NCI-H446 treated with DMSO at 0.1 percent for 48 hours (cell line): ENCODE measurements around the gene SAMD4B.
"Not testable (repeated sequence)": the region's sequence is repeated elsewhere in the genome, so short reads cannot be mapped to it uniquely, and the experiment has no call there.

ENCODE experiments used
- DNase-seq: peaks from one replicate; lab custom pipeline; 2025; lab: John Stamatoyannopoulos, UW

The SAMD4B gene

GRCh38 chr19:39341719-39342604, at the start of gene SAMD4B:
SAMD4B (plus strand) TSS chr19:39342421; CDS start chr19:39356894, 14,473 bp downstream.
- peak; percentile 99 for DNase-seq

- DNase-seq: no peak
Measured at GRCh38 chr19:39293394-39293793, 48.8 kb upstream of the SAMD4B start.

- DNase-seq: no peak
Measured at GRCh38 chr19:39296055-39296645, 46.1 kb upstream of the SAMD4B start, which contains the start of gene IFNL1. IFNL1 (plus strand) TSS chr19:39296407; CDS start chr19:39296422, 15 bp downstream.

GRCh38 chr19:39296906-39297305, 45.3 kb upstream of the SAMD4B start:
- DNase-seq: no peak

- no peak for DNase-seq
Measured at GRCh38 chr19:39297931-39298634, 44.1 kb upstream of the SAMD4B start.

- DNase-seq: no peak
Measured at GRCh38 chr19:39299404-39299803, 42.8 kb upstream of the SAMD4B start.

- DNase-seq: no peak
Measured at GRCh38 chr19:39299832-39300231, 42.4 kb upstream of the SAMD4B start.

- DNase-seq: no peak
Measured at GRCh38 chr19:39301021-39301420, 41.2 kb upstream of the SAMD4B start.

- DNase-seq: no peak
Measured at GRCh38 chr19:39301562-39301961, 40.7 kb upstream of the SAMD4B start.

GRCh38 chr19:39303373-39304184, 38.6 kb upstream of the SAMD4B start:
- no peak for DNase-seq

- no peak for DNase-seq
Measured at GRCh38 chr19:39304185-39304513, 38.1 kb upstream of the SAMD4B start.

GRCh38 chr19:39304701-39305571, 37.3 kb upstream of the SAMD4B start:
- no peak for DNase-seq

- no peak for DNase-seq
Measured at GRCh38 chr19:39306075-39306474, 36.1 kb upstream of the SAMD4B start.

GRCh38 chr19:39307046-39307821, 35.0 kb upstream of the SAMD4B start:
- no peak for DNase-seq

- no peak for DNase-seq
Measured at GRCh38 chr19:39307822-39308530, 34.2 kb upstream of the SAMD4B start.

- no peak for DNase-seq
Measured at GRCh38 chr19:39308531-39309304, 33.5 kb upstream of the SAMD4B start.

- not testable (repeated sequence) for DNase-seq
Measured at GRCh38 chr19:39309305-39309670, 32.9 kb upstream of the SAMD4B start.

- DNase-seq: no peak
Measured at GRCh38 chr19:39310558-39311311, 31.5 kb upstream of the SAMD4B start.
